GM21723 (cell line): ENCODE data around the gene DDIAS.
"Not testable (repeated sequence)": the region's sequence is repeated elsewhere in the genome, so short reads cannot be mapped to it uniquely, and the experiment has no call there.

Source experiments
- ATAC-seq: cut with Tn5 transposase; IDR thresholded peaks from one replicate; pipeline ENCODE4 v1.9.1; 2021; ENCODE audit warnings: mild to moderate bottlenecking, moderate library complexity; ENCODE audit not compliant: unreplicated experiment

The DDIAS gene

DNA sequence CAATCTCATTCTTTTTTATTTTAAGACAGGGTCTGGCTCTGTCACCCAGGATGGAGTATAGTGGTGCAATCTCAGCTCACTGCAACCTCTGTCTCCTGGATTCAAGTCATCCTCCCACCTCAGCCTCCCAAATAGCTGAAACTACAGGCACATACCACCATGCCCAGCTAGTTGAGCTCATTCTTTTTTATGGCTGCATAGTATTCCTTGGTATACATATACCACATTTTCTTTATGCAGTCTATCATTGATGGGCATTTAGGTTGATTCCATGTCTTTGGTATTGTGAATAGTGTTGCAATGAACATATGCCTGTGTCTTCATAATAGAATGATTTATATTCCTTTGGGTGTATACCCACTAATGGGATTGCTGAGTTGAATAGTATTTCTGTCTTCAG, 60.5 kb downstream of the DDIAS start:
- ATAC-seq = not testable (repeated sequence)

- no peak for ATAC-seq
These were observed 65.8 kb downstream of the DDIAS start for GRCh38 chr11:82967381-82967780.

DNA sequence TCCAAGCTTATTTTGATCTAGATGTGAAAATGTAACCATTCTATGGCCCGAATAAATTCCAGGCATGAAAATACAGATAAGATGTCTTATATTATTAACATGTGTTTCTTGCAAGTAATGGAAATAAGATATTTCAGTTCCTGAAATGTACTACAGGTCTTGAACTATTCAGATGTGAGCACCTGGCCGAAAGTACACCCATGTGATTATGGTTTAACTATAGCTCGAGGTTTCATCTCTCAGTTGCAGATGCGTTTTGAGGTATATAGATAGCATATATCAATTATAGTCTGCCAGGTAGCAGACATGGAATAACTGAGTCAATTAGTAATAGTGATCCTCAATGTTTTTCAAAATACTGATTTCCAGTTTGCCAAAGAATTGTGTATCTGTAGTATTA, 68.3 kb downstream of the DDIAS start:
- ATAC-seq = peak; percentile 99

DNA sequence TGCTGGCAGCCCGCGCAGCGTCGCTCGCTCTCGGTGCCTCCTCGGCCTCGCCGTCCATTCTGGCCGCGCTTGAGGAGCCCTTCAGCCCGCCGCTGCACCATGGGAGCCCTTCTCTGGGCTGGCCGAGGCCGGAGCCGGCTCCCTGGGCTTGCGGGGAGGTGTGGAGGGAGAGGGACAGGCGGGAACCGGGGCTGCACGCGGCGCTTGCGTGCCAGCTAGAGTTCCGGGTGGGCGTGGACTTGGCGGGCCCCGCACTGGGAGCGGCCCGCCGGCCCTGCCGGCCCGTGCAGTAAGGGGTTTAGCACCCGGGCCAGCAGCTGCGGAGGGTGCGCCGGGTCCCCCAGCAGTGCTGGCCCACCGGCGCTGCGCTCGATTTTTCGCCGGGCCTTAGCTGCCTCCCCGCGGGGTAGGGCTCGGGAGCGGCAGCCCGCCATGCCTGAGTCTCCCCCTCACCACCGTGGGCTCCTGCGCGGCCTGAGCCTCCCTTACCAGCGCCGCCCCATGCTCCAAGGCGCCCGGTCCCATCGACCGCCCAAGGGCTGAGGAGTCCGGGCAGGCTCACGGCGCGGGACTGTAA, 69.1 kb downstream of the DDIAS start:
- ATAC-seq = not testable (repeated sequence)

GRCh38 chr11:82971519-82971946, 70.0 kb downstream of the DDIAS start:
- not testable (repeated sequence) for ATAC-seq

- no peak for ATAC-seq
These were observed 70.6 kb downstream of the DDIAS start for GRCh38 chr11:82972103-82972502.

GRCh38 chr11:82974135-82974534, 72.6 kb downstream of the DDIAS start:
- ATAC-seq = no peak

DNA sequence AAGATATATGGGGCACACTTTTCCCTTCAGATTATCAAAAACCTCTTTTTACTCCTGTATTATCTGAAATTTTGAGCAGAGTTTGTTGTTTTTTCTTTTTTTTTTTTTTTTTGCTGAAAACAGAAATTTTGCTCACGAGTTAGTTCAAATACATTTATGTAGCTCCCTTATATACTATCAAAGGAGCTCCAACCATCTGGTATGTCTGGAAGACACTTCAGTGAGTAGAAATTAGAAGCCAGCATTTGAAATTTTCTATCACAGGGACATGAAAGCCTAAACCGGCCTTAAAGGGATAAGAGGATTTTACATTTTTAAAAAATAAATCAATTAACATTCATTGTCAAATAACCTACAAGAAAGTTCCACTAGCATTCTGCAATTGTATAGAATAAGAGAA, 73.3 kb downstream of the DDIAS start:
- no peak for ATAC-seq

DNA sequence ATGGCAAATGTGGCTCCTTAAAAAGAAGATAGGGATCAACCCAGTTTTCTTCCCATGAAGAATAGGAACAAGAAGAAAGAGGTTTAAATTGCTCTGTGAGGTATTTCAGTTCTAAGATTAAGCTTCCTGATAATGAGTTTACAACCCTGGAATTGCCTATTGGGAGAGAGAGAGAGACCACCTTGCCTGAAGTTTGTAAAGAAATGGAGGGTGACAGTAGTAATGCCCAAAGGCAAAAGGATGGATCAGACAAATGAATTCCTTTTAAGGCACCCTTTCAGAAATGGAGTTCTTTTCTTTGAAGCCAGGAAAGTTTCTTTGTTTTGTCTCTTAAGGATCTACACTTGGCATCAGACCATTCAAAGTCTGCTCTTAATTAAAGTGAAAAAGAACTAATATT, 74.3 kb downstream of the DDIAS start:
- ATAC-seq = no peak

GRCh38 chr11:82976786-82977185, 75.2 kb downstream of the DDIAS start:
- ATAC-seq = no peak

- peak; percentile 60 for ATAC-seq
These were observed 77.0 kb downstream of the DDIAS start for GRCh38 chr11:82978422-82979099.

- ATAC-seq = no peak
These were observed 78.3 kb downstream of the DDIAS start for GRCh38 chr11:82979824-82980223.

- no peak for ATAC-seq
These were observed 78.8 kb downstream of the DDIAS start for GRCh38 chr11:82980292-82980691.

GRCh38 chr11:82980947-82981346, 79.4 kb downstream of the DDIAS start:
- ATAC-seq = no peak

- ATAC-seq = no peak
These were observed 80.3 kb downstream of the DDIAS start for GRCh38 chr11:82981852-82982251.
